Measurements from ENCODE around the gene JHY.

The JHY gene

GRCh38 chr11:122882189-122882856, at the start of gene JHY:
Gene JHY, plus strand, starts transcription at chr11:122882759. Its CDS starts 3,091 bp downstream, at chr11:122885850.
- in situ Hi-C loops (cut with MboI; ENCODE audit: low sequenced_read_pairs): no loop called here

- in situ Hi-C loops (cut with MboI; ENCODE audit: low sequenced_read_pairs): no loop called here
These were observed 48.6 kb upstream of the JHY start for GRCh38 chr11:122833846-122834464.

- in situ Hi-C loops (cut with MboI; ENCODE audit: low sequenced_read_pairs): no loop called here
These were observed 45.6 kb upstream of the JHY start for GRCh38 chr11:122836916-122837315.

- in situ Hi-C loops (cut with MboI; ENCODE audit: low sequenced_read_pairs): no loop called here
These were observed 44.8 kb upstream of the JHY start for GRCh38 chr11:122837528-122838346.

- in situ Hi-C loops (cut with MboI; ENCODE audit: low sequenced_read_pairs): no loop called here
These were observed 39.0 kb upstream of the JHY start for GRCh38 chr11:122843281-122844141.

- in situ Hi-C loops (cut with MboI; ENCODE audit: low sequenced_read_pairs): no loop called here
These were observed 35.1 kb upstream of the JHY start for GRCh38 chr11:122847466-122847865.

GRCh38 chr11:122848186-122848585, 34.4 kb upstream of the JHY start:
- in situ Hi-C loops (cut with MboI; ENCODE audit: low sequenced_read_pairs): no loop called here

- in situ Hi-C loops (cut with MboI; ENCODE audit: low sequenced_read_pairs): loop anchor here (10.0 kb wide), 1 partner anchor 215 kb away; no protein-coding TSS in a partner anchor
These were observed 32.4 kb upstream of the JHY start for GRCh38 chr11:122850076-122850631.

- in situ Hi-C loops (cut with MboI; ENCODE audit: low sequenced_read_pairs): loop anchor here (10.0 kb wide), 1 partner anchor 217 kb away; no protein-coding TSS in a partner anchor
These were observed 31.1 kb upstream of the JHY start for GRCh38 chr11:122851366-122851966.

GRCh38 chr11:122852074-122852795, 30.3 kb upstream of the JHY start:
- in situ Hi-C loops (cut with MboI; ENCODE audit: low sequenced_read_pairs): loop anchor here (10.0 kb wide), 1 partner anchor 217 kb away; no protein-coding TSS in a partner anchor

GRCh38 chr11:122852796-122853160, 29.8 kb upstream of the JHY start:
- in situ Hi-C loops (cut with MboI; ENCODE audit: low sequenced_read_pairs): loop anchor here (10.0 kb wide), 1 partner anchor 218 kb away; no protein-coding TSS in a partner anchor

GRCh38 chr11:122853261-122853660, 29.3 kb upstream of the JHY start:
- in situ Hi-C loops (cut with MboI; ENCODE audit: low sequenced_read_pairs): loop anchor here (10.0 kb wide), 1 partner anchor 218 kb away; no protein-coding TSS in a partner anchor

GRCh38 chr11:122853971-122854446, 28.6 kb upstream of the JHY start:
- in situ Hi-C loops (cut with MboI; ENCODE audit: low sequenced_read_pairs): loop anchor here (10.0 kb wide), 1 partner anchor 219 kb away; no protein-coding TSS in a partner anchor

GRCh38 chr11:122861631-122862030, 20.9 kb upstream of the JHY start:
- in situ Hi-C loops (cut with MboI; ENCODE audit: low sequenced_read_pairs): loop anchor here (10.0 kb wide), 1 partner anchor 173 kb away; no protein-coding TSS in a partner anchor

GRCh38 chr11:122862091-122862490, 20.5 kb upstream of the JHY start:
- in situ Hi-C loops (cut with MboI; ENCODE audit: low sequenced_read_pairs): loop anchor here (10.0 kb wide), 1 partner anchor 173 kb away; no protein-coding TSS in a partner anchor

GRCh38 chr11:122863154-122863553, 19.4 kb upstream of the JHY start:
- in situ Hi-C loops (cut with MboI; ENCODE audit: low sequenced_read_pairs): loop anchor here (10.0 kb wide), 1 partner anchor 172 kb away; no protein-coding TSS in a partner anchor

- in situ Hi-C loops (cut with MboI; ENCODE audit: low sequenced_read_pairs): loop anchor here (10.0 kb wide), 1 partner anchor 171 kb away; no protein-coding TSS in a partner anchor
These were observed 18.7 kb upstream of the JHY start for GRCh38 chr11:122863704-122864326.
